AG04450 (cell line): Measurements from ENCODE around the gene FAM219A. TPM values are rescaled to one million over a fixed set of nuclear protein-coding genes. Genes with fewer than 3 reads are reported as not detected.

Experiments
- CTCF ChIA-PET: fragments of 300-600, 350-600 bp; formaldehyde crosslinking; extraction: SDS; loops from one replicate; lab custom pipeline; 2022; ENCODE audit warnings: antibody characterized with exemption, inconsistent platforms; lab: Charles Lee
- POLR2A ChIA-PET: fragments of 350-600 bp; formaldehyde crosslinking; extraction: SDS; loops from one replicate; lab custom pipeline; 2021; ENCODE audit warnings: antibody characterized with exemption, inconsistent platforms; lab: Yijun Ruan, JAX
- DNase-seq: peaks from one replicate; pipeline ENCODE4 v3.0.0-alpha.2; 2011; ENCODE audit warnings: low read depth, low spot score
- H3K27ac ChIP-seq: one replicate; pipeline ENCODE4 v1.5.1; 2012; ENCODE audit warnings: low read depth, low read length, control low read depth
- H3K27me3 ChIP-seq: one replicate; pipeline ENCODE4 v1.6.0; 2012; ENCODE audit warnings: low read length; ENCODE audit not compliant: control insufficient read depth, insufficient read depth
- H3K4me3 ChIP-seq: 2 replicates; pipeline ENCODE4 v1.5.1; 2011; ENCODE audit warnings: mild to moderate bottlenecking, low read depth, low read length, control low read depth
- H3K9me3 ChIP-seq: 2 replicates; pipeline ENCODE4 v1.5.1; 2012; ENCODE audit warnings: low read length; ENCODE audit not compliant: control insufficient read depth, insufficient read depth
- polyA plus RNA-seq: library from polyadenylated mRNA; depleted of rRNA; stranded (reverse); fragments of >200 nt; gene quantifications from 2 replicates; pipeline ENCODE4 v1.2.3, GENCODE V29; 2011
- TF ChIP-seq, protein P1 (sequence below): IDR thresholded peaks from 2 replicates; pipeline ENCODE4 v1.5.1; 2011; ENCODE audit warnings: low read depth, low read length, control low read depth, inconsistent platforms

The FAM219A gene
- polyA plus RNA-seq, 1 experiment = 8.0 TPM

- CTCF ChIA-PET = interaction anchor here (0.6 to 4.4 kb wide), 4 partner anchors 12 to 75 kb away, joined by 3 to 20 read pairs (median 11); no protein-coding TSS in a partner anchor
- H3K9me3 ChIP-seq = no peaks in the 10 kb centered on the region
- H3K27me3 ChIP-seq = no peaks in the 10 kb centered on the region
- H3K27ac ChIP-seq = no peak overlapping the region
- POLR2A ChIA-PET = no interaction called here
- TF ChIP-seq, protein P1, sequence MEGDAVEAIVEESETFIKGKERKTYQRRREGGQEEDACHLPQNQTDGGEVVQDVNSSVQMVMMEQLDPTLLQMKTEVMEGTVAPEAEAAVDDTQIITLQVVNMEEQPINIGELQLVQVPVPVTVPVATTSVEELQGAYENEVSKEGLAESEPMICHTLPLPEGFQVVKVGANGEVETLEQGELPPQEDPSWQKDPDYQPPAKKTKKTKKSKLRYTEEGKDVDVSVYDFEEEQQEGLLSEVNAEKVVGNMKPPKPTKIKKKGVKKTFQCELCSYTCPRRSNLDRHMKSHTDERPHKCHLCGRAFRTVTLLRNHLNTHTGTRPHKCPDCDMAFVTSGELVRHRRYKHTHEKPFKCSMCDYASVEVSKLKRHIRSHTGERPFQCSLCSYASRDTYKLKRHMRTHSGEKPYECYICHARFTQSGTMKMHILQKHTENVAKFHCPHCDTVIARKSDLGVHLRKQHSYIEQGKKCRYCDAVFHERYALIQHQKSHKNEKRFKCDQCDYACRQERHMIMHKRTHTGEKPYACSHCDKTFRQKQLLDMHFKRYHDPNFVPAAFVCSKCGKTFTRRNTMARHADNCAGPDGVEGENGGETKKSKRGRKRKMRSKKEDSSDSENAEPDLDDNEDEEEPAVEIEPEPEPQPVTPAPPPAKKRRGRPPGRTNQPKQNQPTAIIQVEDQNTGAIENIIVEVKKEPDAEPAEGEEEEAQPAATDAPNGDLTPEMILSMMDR = no peak
- H3K4me3 ChIP-seq = no peak overlapping the region
- no peak for DNase-seq
Measured at GRCh38 chr9:34426347-34427074, 31.9 kb downstream of the FAM219A start.

- ChIA-PET POLR2A (no interaction called here), CTCF (interaction anchor here (4.5 kb wide), 1 partner anchor 16 kb away, joined by 27 read pairs; no protein-coding TSS in a partner anchor)
- no peaks in the 10 kb centered on the region for H3K27me3 ChIP-seq
- H3K9me3 ChIP-seq = no peaks in the 10 kb centered on the region
- TF ChIP-seq, protein P1 = no peak
- DNase-seq = no peak
- no peak overlapping the region for H3K27ac ChIP-seq
- H3K4me3 ChIP-seq = no peak overlapping the region
Measured at GRCh38 chr9:34419716-34420504, 38.5 kb downstream of the FAM219A start.

GRCh38 chr9:34417734-34418133, 40.6 kb downstream of the FAM219A start:
- ChIA-PET POLR2A (no interaction called here), CTCF (interaction anchor here (7.2 kb wide), 1 partner anchor 14 kb away, joined by 67 read pairs; no protein-coding TSS in a partner anchor)
- Histone ChIP-seq H3K4me3 (no peak overlapping the region), H3K9me3 (no peaks in the 10 kb centered on the region), H3K27ac (no peak overlapping the region), H3K27me3 (no peaks in the 10 kb centered on the region)
- TF ChIP-seq, protein P1 = no peak
- DNase-seq = no peak

- ChIA-PET CTCF (interaction anchor here (0.7 to 7.2 kb wide), 4 partner anchors 9 to 178 kb away, joined by 3 to 67 read pairs (median 8); no protein-coding TSS in a partner anchor), POLR2A (interaction anchor here (0.7 kb wide), 1 partner anchor 592 kb away, joined by 3 read pairs; no protein-coding TSS in a partner anchor)
- Histone ChIP-seq H3K9me3 (no peaks in the 10 kb centered on the region), H3K27me3 (no peaks in the 10 kb centered on the region), H3K4me3 (no peak overlapping the region), H3K27ac (no peak overlapping the region)
- peak; percentile 7 for DNase-seq
- TF ChIP-seq, protein P1 = no peak
Measured at GRCh38 chr9:34413231-34413852, 45.0 kb downstream of the FAM219A start.
